ENCODE measurements around the gene LAMP2.

DNA sequence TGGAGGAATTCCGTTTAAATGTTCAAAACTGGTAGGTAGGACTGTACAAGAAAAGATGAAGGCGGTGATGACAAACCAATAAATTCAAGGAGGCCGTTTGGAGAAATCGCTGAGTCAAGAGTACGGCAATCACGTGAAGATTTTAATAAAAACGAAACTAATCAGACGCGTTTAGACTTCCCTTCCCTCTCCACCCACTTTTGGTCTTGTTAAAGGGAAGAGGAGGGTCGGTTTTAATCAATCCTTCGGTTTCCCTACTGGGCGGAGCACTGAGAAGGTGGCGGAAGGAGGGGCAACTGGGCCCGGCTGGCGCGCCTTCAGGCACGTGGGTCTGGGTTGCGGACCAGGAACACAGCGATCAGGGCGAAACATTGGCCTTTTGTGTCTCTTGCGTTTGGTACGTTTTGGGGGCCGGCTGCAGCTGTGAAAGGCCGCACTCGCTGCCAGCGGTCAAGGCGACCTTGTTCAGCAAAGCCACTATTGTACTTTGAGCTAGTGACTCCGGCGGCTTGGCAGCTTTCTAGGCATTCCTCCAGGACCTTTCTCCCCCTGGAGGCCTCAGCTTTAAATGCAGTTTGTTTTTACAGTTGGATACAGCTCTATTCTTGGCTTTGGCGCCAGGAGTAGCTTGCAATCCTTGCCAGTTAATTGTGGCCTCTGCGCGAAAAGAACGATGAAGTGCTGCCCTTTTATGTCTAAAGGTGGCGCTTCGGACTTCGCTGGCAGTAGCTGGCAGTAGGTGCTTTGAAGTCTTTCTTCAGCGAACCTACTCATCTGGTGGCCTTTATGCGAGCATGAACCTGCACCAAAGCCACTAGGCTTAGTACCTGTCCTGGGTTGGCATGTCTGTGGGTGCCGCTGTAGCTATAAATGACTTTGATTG, 16.8 kb upstream of the LAMP2 start:
- TF ChIP-seq, protein P1, sequence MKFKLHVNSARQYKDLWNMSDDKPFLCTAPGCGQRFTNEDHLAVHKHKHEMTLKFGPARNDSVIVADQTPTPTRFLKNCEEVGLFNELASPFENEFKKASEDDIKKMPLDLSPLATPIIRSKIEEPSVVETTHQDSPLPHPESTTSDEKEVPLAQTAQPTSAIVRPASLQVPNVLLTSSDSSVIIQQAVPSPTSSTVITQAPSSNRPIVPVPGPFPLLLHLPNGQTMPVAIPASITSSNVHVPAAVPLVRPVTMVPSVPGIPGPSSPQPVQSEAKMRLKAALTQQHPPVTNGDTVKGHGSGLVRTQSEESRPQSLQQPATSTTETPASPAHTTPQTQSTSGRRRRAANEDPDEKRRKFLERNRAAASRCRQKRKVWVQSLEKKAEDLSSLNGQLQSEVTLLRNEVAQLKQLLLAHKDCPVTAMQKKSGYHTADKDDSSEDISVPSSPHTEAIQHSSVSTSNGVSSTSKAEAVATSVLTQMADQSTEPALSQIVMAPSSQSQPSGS (IDR thresholded peaks at IDR 0.05; ENCODE audit: low read length), result no peak
- TF ChIP-seq TCF12 (IDR thresholded peaks at IDR 0.05; ENCODE audit: low read depth, low read length) (no peak), ZNF274 (IDR thresholded peaks at IDR 0.05; ENCODE audit: insufficient read depth, insufficient read length) (no peak), NFYA (IDR thresholded peaks at IDR 0.05; ENCODE audit: borderline replicate concordance, low read depth, low read length) (no peak), ZBTB40 (IDR thresholded peaks at IDR 0.05; ENCODE audit: borderline replicate concordance) (no peak), KLF5 (IDR thresholded peaks at IDR 0.05; ENCODE audit: partially characterized antibody) (no peak)

Measured in GM12878 (cell line).